ENCODE results near the gene MYOCOS.
"Not testable (repeated sequence)": the region's sequence is repeated elsewhere in the genome, so short reads cannot be mapped to it uniquely, and the experiment has no call there.

MYOCOS gene

GRCh38 chr1:171622152-171622462 lies at the start of gene MYOCOS:
MYOCOS (plus strand) TSS chr1:171622243; CDS start chr1:171623884, 1,641 bp downstream.
- no peak for DNase-seq

DNA sequence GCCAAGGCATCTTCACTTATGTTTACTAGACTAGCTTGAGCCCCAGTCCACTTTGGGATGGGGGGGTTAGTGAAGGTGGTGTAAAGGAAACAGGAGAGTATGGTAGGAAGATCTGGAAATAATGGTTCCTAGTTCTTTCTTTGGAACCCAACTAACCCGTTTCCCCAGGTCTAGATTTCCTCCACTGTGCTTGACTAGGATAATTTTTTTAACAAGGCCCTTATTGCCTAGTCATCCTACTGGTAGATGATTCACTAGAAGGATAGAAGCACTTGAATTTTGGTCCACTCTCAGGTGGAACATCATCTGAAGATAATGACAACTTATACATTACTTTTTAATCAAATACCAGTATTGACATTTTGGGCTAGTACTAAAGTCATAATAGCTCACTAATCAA lies 45.9 kb upstream of the MYOCOS start:
- no peak for DNase-seq

GRCh38 chr1:171581226-171581625 lies 40.8 kb upstream of the MYOCOS start:
- DNase-seq: no peak

GRCh38 chr1:171581766-171582165 lies 40.3 kb upstream of the MYOCOS start:
- DNase-seq: no peak

GRCh38 chr1:171582589-171582988 lies 39.5 kb upstream of the MYOCOS start:
- DNase-seq: no peak

GRCh38 chr1:171583591-171584201 lies 38.3 kb upstream of the MYOCOS start:
- DNase-seq: no peak

- no peak for DNase-seq
Observed at GRCh38 chr1:171585715-171586114, 36.3 kb upstream of the MYOCOS start.

GRCh38 chr1:171588230-171588629 lies 33.8 kb upstream of the MYOCOS start:
- no peak for DNase-seq

DNA sequence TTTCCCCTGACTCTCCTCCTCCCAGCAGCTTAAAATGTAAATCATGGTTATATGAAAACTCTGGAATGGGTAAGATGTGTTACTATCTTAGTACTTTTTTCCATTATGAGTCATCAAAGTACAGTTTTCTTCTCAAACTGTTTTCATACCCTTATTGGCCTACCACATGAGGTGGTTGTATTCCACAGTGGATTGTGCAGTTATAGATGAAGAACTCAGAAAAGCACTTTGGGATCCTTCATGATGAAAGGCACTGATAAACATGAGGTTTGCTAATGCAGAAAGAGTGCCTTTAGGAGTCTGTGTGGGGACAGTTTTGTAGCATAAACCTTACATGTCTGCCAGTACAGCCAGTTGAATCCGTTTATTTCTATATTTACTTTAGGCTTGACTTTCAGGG lies 32.0 kb upstream of the MYOCOS start:
- DNase-seq: no peak

- DNase-seq: no peak
Observed at GRCh38 chr1:171595324-171595723, 26.7 kb upstream of the MYOCOS start.

- DNase-seq: no peak
Observed at GRCh38 chr1:171596119-171596518, 25.9 kb upstream of the MYOCOS start.

DNA sequence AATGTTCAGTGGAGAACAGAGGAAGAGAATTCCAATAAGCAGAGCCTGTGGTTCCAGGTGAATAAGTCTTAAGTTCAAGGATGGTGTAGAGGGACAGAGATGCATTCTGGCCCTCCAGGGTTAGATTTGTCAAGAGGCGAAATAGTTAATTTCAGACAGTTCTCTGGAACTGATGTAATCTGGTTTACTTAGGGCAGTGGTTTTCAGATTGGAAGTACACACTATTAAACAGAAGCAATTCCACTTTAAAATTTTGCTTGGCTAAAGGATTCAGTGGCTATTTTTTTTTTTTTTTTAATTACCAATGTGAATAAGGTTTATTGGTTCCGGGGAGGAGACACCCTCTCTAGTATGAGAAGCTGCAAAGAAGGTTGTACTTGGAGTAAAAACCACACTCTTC lies 25.3 kb upstream of the MYOCOS start:
- no peak for DNase-seq

DNA sequence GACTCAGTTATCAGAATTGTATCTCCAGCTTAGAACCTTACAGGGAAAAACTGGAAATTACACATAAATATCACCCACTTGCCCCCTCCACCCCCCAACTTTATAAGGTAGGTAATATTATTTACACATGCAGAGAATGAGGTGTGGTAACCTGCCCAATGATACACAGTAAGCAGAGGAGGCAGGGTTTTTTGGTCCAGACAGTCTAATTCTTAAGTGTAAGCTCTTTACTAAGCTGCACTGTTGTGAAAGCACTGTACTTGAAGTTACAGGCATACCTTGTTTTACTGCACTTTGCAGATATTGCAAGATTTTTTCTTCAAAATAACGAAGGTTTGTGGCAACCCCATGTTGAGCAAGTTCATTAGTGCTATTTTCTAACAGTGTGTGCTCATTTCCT lies 24.8 kb upstream of the MYOCOS start:
- DNase-seq: no peak

DNA sequence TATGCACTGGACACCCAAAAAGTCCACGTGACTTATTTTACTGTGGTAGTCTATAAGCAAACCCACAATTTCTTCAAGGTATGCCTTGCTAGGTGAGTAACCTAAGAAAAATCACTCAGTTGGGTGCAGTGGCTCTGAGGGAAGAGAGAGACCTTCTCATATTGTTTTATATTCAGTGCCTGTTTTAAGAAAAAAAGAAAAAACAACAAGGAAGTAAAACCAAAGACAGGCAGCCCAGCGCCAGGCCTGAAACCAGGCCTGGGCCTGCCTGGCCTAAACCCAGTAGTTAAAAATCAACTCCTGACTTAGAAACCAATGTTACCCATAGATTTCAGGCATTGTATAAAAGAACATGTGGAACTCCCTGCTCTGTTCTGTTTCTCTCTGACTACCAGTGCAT lies 21.7 kb upstream of the MYOCOS start:
- not testable (repeated sequence) for DNase-seq

DNA sequence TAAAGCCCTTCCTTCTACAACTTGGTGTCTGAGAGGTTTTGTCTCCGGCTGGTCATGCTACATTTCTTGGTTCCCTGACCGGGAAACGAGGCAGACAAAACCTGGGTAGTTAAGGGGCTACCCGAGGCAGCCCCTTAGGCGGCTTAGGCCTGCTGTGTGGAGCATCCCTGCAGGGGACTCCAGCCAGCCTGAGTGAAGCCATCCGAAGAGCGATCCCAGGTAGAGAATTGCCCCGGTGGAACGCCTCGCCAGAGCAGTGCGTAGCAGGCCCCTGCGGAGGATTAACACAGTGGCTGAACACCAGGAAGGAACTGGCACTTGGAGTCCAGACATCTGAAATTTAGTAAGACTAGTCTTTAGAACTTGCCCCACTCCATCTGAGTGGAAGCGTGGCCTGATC lies 21.2 kb upstream of the MYOCOS start:
- DNase-seq: no peak

DNA sequence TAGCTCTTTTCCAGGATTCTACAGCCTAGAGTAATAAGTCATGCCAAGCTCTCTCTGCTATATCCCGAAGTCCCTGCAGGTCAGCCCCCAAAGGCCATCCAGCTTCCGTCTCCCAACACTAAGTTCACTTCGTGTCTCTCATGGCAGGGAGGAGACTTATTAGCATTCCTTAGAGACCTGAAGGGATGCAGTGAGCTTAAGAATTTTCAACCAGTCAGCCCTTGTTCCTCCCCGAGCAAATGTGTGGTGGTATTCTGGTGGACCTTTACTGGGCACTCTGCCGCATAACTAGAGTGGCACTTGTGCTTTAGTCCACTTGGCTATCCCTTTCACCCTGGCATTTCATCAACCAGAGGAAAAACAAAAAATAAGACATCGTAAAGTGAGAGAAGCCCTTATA lies 19.0 kb upstream of the MYOCOS start:
- not testable (repeated sequence) for DNase-seq

DNA sequence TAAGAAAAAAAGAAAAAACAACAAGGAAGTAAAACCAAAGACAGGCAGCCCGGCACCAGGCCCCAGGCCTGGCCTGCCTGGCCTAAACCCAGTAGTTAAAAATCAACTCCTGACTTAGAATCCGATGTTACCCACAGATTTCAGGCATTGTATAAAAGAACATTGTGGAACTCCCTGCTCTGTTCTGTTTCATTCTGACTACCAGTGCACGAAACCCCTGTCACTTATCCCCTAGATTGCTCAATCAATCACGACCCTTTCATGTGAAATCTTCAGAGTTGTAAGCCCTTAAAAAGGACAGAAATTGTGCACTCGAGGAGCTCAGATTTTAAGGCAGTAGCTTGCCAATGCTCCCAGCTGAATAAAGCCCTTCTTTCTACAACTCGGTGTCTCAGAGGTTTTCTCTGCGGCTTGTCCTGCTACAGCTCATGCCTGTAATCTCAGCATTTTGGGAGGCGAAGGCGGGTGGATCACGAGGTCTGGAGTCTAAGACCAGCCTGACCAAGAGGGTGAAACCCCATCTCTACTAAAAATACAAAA lies 15.6 kb upstream of the MYOCOS start:
- DNase-seq: no peak

GRCh38 chr1:171610385-171610784 lies 11.7 kb upstream of the MYOCOS start:
- DNase-seq: no peak

DNA sequence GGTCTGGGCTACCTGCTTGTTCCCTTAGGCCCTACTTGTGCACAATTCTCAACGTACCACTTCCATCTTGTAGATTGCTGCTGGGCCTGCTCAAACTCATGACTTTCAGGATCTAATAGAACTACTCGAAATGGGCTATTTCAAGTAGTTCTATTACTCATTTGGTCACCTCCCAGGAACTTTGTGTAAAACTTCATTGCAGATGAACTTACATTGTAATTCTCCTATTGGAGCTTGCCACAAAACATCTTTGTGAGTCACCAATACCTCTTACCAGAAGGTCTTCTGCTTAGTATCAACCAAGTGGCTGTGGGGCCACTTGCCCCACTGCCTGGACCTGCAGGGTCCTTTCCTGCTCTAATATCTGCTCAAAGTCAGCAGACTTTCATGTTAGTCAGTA lies 10.7 kb upstream of the MYOCOS start:
- DNase-seq: no peak

DNA sequence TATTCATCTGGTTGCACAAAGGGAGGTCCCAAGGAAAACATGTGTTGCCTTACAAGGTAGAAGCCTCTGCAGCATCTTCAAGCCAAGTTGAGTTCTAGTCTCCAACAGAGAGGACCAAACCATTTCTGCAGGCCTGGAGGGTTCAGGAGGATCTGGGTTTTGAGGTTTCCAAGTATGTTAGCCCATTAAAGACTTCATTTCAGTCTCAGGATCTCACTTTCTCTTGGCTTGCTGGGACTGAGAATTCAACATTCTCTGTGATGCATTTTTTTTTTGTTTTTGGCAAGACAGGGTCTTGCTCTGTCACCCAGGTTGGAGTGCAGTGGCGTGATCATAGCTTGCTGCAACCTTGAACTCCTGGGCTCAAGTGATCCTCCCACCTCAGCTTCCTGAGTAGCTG lies 8.8 kb upstream of the MYOCOS start:
- DNase-seq: no peak

GRCh38 chr1:171615122-171615906 lies 6.7 kb upstream of the MYOCOS start:
- DNase-seq: not testable (repeated sequence)

GRCh38 chr1:171616586-171616985 lies 5.5 kb upstream of the MYOCOS start:
- no peak for DNase-seq

- DNase-seq: no peak
Observed at GRCh38 chr1:171623651-171624331, 1.7 kb downstream of the MYOCOS start.

- no peak for DNase-seq
Observed at GRCh38 chr1:171625225-171625624, 3.2 kb downstream of the MYOCOS start.
